GM21723 (cell line): ENCODE data around the gene MTERF4.

Experiments
- ATAC-seq: cut with Tn5 transposase; IDR thresholded peaks from one replicate; pipeline ENCODE4 v1.9.1; 2021; ENCODE audit warnings: mild to moderate bottlenecking, moderate library complexity; ENCODE audit not compliant: unreplicated experiment

MTERF4 gene

DNA sequence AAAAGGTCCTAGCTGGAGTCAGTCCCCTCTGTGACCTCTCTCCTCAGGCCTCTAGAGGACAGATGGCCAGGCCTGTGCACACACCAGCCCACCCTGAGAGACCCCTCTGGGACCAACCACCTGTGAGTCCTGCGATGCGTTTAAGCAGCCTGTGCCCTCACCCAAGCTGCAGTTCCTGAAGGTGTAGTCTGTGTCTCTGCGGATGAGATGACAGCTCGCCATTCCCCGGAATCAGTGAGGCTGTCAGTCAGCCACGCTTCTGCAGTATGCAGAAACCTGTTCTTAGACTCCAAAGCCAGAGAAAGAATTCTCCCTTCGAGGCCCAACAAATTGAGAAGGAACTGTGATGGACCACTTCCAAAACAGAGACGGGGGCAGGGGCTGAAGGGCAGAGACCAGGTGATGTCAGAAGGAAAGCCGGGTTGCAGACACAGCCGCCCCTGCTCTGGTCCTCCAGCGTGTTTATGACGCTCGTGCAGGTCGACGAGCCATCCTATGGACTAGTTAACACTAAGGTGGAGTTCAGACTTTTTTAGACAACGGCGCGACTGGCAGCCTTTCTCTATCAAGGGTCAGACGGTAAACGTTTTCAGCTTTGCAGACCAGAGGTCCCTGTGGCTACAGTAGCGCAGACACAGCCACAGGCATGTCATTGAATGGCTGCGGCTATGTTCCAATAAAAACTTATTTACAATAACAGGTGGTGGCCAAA is 10.2 kb downstream of the MTERF4 start:
- ATAC-seq: no peak

DNA sequence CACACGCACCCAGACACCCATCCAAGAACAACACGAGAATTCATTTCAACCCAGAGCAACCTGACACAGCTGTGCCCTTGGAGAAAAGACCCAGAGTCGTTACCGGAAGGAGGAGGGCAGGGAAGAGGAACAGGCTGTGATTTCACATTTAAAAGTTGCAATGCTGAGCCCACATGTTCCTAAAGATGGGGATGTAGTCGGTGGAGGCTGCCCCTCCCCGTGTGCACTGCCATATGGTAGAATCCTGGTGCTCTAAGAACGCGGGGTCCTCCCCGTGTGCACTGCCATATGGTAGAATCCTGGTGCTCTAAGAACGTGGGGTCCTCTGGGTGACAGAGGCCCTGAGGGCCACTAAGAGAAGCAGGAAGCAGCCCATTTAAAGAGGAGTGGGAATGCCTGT is 10.9 kb downstream of the MTERF4 start:
- no peak for ATAC-seq

DNA sequence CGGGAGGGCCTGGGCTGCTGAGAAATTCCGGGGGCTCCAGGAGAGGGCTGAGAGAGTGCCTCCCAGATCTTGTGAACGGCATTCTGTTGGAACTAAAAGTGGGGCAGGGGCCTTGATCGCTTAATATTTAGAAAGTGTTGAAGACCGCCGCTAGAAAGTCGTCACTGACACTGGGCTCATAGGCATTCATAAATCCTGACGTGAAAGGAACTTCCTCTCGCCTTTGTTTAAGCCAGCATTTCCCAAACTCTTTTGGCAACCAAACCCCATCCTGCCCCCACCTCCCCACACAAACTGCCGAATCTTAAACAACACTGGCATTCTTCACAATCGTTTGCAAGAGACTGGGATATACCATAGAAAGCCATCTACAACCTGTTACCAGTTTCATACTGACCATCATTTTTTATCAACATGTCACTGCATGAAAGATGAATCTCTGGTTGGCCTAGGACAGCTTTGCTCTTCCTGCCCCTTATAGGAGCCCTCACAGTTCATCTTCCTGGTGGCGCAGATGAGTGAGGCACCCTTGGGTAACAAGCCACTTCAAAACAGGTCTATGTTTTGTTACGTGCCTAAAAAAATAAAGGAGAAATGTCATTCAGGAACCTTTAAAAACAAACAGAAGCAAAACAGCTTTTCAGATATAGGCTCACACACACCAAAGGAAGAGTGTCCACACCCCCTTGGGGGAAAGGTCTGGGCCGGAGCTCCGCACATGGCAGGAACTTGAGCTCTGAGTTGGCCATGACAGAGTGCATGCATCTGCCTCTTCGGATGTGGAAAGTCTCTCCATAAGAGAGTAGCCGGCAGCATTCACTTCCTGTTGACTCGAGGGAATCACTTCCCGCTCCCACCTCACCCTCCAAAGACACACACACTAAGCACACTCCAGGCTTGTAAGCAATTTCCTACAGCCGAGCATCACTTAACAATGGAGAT is 13.0 kb downstream of the MTERF4 start:
- ATAC-seq: no peak

DNA sequence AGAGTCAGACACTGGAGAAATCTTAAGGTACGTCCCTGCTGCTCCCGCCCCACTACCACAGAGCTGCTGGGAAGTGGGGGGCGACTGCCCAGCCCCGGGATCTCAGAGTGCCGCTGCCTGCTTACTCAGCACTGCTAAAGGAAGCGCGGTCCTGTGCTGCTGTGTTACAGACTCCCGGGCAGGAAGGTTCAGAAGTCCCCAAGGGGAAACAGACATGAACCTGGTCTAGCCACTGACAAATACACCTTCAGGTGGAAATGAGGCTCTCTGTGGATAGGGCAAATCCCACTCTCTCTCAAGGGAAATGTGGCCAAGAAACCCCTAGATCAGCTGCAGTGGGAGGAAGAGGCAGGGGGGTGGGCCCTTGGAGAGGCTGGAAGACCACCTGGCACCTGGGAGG is 13.7 kb downstream of the MTERF4 start:
- ATAC-seq: peak; percentile 66

DNA sequence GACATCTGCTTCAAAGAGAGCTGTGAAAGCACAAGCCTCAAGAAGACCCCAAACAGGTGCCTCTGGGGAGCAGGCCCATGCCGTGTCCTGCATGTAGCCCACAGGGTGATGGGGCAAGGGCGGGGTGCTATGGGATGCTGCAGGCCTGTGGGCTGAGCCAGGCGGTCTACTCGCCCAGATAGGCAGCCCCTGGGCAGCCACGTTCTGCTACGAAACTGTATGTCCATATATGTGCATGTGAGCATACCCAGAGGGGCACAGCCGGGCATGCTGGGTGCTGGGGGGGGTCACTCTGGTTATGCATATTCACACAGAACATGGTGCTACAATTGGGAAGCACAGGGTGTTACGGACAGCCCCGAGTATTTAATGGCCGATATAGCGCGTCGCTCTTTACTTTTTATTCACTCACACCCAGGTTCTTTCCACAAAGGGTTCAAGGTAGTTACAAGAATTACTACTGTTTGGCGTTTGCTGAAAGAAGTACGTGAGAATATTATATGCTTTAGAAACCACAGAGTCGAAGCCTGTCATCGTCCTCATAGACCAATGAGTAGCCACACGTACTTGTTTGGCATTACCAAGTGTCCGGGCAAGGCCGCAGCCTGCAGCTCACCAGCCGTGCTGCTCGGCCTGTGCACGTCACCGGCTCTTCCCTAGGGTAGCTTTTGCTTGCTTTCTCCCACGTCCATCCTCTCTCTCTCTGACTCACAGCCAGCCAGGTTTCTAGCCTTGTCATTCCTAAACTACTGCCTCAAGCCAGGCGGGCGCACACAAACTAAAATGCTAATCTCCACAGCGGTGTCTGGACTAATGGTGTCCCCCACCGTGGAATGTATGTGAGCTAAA is 14.4 kb downstream of the MTERF4 start:
- peak; percentile 74 for ATAC-seq

DNA sequence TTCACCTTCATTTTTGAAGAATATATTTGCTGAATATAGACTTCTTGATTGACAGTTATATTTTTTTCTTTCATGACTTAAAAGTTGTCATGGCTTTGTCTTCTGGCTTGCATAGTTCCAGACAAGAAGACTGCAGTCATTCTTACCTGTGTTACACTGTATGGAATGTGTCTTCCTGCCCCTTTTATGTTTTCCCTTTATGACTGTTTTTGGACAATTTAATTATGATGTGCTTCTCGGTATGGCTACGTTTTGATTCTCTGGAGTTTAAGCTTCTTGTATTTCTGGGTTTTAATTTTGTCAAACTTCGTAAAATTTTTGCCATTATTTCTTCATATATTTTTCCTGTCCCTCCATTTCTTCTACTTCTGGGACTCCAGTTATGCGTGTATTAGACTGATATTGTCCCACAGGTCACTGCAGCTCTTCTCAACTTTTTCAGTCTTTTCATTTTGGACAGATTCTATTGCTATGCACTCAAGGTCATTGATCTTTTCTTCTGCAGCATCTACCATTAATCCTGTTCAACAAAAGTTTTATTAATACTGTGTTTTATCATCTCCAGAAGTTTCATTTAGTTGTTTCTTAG is 17.1 kb downstream of the MTERF4 start:
- ATAC-seq: no peak

DNA sequence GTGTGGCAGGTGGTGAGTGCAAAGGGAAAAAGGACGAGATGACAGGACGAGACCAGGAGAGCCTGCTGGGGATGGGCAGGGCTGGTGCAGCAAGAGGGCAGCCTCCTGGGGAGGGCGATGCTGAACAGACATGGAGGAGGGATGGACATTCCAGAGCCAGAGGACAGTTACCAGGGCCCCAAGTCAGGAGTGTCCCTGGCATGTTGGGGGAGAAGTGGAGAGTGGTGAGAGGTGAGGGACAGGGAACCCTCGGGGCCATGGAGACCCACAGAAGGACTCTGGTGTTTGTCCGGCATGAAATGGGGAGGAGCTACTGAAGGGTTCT is 19.0 kb downstream of the MTERF4 start:
- ATAC-seq: no peak

DNA sequence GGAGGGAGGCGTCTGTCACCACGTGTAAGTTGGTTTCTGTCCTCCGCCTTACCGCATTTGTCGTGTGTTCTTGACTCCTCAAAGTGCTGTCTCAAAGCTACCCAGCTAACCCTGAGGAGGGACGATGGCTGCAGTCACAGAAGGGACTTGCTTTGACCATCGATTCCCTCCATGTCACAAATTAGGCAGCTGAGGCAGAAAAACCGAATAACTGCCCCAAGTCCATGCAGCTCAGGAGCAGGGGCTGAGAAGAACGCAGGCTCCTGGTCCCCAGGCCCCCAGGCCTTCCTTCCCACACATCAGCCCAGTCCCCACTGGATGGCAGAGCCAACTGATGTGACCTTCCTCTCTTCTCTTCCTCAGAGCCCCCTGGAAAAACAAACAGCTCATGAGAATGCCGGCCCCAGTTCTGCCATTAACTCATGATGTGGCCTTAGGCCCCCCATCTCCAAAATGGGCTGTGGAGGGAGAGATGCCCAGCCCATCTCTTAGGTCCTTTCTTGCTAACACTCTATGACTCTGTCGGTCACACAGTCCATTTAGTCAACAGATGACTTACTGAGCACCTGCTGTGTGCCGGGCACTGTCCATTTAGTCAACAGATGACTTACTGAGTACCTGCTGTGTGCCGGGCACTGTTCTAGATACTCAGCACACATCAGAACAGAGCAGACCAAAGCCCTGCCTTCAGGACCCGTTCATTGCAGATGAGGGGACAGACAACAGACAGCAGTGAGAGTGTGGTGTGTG is 19.6 kb downstream of the MTERF4 start:
- no peak for ATAC-seq

DNA sequence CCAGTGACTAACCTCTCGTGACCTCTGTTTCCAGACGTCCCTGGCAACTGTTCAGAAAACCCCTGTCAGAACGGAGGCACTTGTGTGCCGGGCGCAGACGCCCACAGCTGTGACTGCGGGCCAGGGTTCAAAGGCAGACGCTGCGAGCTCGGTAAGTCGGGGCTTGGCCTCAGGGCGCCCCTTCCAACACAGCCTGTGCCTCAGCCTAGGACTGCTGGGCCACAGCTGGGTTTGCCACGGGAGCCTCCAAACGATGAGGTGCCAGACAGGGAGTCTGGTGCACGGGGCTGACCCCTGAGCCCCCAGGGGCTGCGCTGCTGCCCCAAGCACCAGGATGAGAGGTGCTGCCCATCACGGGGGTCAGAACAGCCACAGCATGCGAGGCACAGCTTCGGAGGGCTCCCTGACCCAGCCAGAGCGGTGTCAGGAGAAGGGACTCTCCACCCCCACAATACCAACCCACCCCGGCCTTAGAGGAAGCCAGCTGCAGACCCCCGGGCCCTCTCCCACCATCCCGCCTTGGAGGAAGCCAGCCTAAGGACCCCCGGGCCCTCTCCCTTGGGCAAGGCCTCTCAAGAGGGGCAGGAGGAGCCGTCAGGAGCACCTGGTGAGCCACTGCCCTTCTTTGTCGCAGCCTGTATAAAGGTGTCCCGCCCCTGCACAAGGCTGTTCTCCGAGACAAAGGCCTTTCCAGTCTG is 20.3 kb downstream of the MTERF4 start:
- no peak for ATAC-seq

DNA sequence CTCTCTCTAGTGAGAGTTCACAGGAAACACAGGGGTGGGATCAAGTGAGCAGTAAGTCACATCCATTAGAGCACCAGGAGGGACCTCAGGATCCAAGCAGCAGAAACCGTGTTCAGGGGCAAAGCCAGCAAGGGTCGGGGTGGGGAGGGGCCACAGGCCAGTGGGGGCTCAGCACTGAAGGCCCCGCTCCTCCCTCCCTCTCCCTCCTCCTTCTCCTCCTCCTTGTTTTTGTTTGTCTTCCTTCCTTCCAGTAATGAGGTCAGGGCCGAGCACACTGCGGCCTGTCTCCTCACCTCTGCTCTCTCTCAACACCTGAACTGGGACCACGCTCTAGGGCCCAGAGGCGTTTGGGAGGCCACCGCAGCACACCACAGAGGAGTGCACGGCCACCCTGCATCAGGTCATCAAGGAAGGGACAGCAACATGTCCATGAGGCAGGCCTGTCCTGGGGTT is 20.9 kb downstream of the MTERF4 start:
- no peak for ATAC-seq

DNA sequence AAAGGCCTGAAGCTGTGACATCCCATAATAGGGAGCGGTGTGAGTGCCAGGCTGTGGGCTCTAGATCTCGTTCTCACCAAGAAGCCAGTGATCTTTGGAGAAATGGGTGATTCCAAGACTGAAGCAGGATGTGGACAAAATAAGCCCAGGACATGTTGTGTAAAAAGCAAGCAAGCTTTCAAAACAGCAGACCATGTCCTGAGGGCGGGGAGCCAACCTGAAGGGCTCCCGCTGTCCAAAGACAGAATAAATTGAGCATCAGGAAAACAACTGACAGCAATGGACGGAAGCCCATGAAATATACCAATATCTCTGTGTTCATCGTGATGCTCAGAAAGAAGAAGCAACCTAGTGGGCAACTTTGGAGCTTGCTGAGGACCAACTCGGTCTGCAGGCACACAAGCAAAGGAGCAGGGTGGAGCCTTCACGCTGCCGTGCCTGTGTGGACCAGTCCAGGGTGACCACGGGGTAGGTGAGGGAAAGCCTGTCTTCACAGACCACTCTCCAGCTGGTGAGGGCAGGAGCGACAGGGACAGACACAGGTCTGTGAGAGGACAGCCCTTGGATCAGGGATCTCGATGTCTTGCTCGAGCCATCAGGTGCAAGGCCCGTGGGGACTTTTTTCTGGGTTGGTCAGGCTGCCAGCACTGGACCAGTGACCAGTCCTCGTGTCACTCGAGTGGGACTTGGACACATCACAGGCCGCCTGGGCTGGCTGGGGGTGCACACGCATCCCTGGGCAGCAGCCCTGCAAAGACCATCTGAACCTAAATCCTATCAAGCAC is 21.5 kb downstream of the MTERF4 start:
- no peak for ATAC-seq

DNA sequence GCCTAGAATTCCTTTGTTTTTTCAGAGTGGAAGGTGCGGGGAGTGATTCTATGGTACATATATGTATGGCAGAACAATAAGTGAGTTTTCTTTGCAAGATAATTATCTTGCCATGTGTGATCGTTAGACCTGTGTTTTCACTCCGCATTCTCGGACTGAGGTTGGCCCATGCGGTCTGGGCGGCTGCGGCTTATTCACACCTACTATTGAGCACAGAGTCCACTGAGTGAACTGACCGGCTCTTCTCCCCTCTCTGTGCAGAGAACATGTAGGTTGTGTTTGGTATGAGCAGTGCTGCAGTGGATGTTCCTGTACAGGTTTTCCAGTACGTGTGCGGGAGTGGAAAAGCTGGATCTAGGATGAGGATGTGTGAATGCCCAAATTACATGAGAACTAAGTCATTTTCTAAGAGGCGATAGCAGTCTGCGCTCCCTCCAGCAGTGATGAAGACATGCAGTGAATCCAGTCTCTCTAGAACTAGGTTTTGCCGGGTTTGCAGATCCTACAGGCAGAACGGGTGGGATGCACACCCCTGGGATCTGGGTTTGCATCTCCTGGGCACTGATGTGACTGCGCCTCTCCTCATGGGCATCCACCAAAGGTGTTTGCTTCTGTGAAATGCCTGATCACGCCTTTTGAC is 27.1 kb downstream of the MTERF4 start:
- ATAC-seq: no peak

DNA sequence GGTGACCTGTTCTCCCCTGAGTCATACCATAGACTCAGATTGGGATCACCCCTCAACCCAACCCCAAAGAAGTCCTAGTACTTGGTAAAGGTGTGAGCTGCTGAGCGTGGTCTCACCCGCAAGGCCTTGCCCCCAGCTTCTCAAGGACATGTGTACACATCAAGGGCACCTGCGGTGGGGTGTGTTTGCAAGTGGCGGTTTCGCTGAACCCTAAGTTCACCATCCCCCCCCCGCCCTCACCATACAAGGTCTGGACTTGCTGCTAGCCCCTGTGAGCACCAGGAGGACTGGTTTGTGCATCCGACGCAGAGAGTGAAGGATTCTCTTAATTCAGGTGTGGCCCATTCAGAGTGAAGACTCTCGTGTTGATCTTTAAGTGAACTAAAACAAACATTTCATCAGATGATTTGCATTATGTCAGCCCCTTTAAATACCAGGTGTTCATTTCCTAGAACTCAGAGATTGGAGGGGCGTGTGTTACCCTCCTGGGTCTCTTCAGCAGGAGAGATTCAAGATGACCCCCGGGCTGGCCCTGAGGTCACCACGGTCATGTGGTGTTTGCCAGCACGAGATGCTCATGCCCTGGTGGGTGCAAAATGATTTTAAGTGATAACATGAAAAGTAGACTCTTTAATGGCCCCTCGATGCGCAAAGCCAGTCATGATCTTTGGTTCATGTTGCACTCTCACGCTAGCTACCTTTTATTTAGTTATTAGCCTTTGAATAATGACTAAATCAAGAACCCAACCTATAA is 27.8 kb downstream of the MTERF4 start:
- no peak for ATAC-seq

DNA sequence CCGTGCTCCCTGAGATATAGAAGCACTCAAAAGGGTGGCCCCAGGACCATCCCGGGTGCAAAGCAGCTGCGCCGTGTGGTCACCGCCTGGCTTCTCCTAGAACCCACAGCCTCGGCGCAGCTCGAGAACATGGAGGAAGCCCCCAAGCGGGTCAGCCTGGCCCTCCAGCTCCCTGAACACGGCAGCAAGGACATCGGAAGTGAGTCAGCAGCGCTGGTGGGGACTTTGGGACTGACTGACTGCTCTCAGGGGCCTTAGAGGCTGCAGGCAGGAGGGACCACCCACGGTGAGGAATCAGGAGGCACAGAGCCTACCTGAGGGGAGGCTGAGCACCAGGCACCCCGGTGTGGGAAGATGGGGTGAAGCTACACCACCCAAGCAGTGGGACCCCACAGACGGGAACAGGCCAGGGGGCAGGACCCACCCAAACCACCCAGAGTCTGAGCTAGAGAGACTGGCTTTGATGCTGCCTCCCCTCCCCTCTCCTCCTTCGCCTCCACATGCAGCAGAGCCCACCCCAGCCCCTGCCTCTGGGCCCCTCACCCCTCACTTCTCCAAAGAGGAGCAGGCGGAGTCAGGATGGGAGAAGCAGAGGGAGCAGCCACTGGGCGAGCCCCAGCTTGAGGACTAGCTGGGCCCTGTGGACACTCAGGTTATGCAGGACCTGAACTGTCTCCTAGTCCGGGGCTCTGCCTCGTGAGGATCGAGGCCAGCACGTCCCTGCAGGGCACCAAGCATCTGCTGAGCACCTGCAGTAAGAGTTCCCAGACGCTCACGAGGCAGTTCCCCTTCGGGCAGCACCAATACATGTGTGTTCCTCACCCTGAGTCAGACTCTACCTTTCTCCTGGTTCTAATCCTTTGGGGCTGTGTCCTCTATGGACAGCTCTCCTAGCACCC is 28.7 kb downstream of the MTERF4 start:
- ATAC-seq: no peak

DNA sequence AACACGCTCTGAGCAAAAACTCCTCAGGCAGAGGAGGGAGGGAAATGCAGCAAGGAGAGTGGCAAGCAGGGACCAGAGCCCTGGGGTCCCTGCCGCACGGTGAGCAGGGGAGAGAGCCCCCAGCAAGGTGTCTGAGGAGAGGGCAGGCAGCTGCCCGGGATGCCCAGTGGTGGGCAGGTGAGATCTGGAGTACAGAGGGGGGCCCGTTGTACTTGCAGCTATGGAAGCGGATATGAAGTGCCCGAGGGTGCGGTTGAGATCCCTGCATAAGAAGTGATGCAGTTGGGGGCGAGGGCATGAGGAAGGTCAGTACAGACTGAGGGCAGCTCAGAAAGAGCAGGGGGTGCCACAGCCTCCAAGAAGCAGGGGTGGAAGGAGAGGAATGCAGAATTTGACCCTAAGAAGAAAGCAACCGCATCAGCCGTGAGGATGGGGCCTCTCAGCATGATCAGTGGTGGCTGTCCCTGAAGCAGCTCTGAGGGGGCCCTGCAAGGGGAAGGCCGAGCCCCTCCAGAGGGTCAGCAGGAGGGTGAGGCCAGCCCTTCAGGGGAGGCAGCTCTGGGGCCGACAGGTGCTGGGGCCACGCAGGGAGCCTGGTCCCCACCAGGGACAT is 29.4 kb downstream of the MTERF4 start:
- no peak for ATAC-seq

DNA sequence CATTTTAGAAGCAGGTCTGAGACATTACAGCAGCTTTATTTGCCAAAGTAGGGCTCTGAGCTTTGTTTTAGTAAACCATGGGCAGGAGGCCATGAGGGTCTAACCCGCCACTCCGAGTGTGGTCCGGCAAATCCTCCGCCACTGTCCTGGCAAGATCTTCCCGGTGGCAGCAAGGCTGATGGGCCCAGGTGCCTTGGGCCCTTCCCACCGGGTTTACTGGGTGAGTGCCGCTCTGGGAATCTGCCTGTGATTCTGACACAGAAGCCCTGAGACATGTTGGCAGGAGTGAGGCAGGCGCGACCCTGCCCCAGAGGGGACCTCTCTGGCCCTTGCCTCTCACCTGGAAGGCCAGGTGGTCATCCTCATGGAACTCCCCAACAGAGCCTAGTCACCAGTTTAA is 29.9 kb downstream of the MTERF4 start:
- no peak for ATAC-seq
